Measurements from ENCODE around the gene GPR55. TPM values are rescaled to one million over a fixed set of nuclear protein-coding genes. Genes with fewer than 3 reads are reported as not detected.

Gene GPR55
- total RNA-seq, 1 experiment from 2014 or later, result 0.19 TPM

DNA sequence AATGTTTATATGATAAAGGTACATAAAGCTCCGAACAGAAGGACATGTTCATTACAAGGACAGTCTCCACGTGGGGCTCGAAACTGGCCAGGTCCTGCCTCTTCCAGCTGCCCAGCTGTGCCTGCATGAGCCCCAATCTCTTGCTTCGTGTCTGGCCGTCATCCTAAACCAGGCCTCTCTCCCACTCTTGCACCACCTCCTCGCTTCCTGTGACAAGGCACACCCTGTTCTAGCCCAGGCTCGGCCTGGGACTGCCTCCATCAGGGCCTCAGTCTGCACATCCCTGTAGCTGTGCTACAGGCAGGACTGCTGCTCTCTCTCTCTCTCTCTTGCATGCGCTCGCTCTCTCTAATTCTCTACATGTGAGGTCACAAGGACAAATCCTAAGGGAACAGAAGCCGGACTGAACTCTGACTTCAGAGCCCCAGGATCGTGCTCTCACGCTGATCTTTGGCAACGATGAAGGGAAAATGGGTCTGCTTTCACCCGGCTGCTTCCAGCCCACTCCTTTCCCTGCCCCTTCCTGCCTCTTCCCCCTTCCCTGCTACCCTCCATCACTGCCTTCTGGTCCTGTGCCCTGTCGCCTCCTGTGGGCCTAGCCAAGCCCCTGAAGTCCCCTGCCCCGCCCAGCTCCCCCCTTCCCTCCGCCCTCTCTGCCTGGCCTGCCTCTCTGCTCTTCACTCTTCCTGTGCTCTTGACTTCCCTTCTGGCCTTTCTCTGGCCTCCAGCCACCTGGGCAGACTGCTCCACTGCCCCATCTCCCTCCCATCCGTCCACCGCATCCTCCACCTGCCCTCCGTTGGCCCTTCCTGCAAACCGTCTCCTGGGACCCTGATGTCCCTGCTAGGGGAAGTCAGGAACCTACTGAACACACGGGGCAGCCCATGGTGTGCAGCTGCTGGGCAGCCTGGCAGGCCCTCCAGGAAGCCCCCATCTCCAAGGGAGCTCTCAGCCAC is 7.8 kb upstream of the GPR55 start:
- Histone ChIP-seq H3K36me3 (ENCODE audit: insufficient read depth, low read length, poor library complexity, severe bottlenecking) (no peaks in the 10 kb centered on the region), H3K4me3 (ENCODE audit: low read depth, low read length, poor library complexity, severe bottlenecking) (no peak overlapping the region), H3K9me3 (ENCODE audit: low read depth, low read length, poor library complexity, severe bottlenecking) (peaks cover 5% of the 10 kb centered on the region), H3K27me3 (replicated peaks; ENCODE audit: insufficient read depth, low read depth, low read length, poor library complexity) (no peaks in the 10 kb centered on the region), H3K27ac (ENCODE audit: low read depth, low read length, poor library complexity, severe bottlenecking) (no peak overlapping the region), H3K4me1 (ENCODE audit: insufficient read depth, low read length, poor library complexity, severe bottlenecking) (no peaks in the 10 kb centered on the region)
- TF ChIP-seq, protein P1, sequence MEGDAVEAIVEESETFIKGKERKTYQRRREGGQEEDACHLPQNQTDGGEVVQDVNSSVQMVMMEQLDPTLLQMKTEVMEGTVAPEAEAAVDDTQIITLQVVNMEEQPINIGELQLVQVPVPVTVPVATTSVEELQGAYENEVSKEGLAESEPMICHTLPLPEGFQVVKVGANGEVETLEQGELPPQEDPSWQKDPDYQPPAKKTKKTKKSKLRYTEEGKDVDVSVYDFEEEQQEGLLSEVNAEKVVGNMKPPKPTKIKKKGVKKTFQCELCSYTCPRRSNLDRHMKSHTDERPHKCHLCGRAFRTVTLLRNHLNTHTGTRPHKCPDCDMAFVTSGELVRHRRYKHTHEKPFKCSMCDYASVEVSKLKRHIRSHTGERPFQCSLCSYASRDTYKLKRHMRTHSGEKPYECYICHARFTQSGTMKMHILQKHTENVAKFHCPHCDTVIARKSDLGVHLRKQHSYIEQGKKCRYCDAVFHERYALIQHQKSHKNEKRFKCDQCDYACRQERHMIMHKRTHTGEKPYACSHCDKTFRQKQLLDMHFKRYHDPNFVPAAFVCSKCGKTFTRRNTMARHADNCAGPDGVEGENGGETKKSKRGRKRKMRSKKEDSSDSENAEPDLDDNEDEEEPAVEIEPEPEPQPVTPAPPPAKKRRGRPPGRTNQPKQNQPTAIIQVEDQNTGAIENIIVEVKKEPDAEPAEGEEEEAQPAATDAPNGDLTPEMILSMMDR (conservative IDR thresholded peaks at IDR 0.05; ENCODE audit: low read depth, low read length), result no peak
- TF ChIP-seq EZH2 (IDR thresholded peaks at IDR 0.05; ENCODE audit: borderline replicate concordance, low read depth, low read length, poor library complexity, severe bottlenecking), result no peak
- intact Hi-C loops (cut with micrococcal nuclease; ENCODE audit: unreplicated experiment), result no loop called here
- CTCF ChIA-PET, result no interaction called here
- no TSS peak for BruUV-seq (replicated peaks)
- DNase-seq (ENCODE audit: low spot score), result no peak
- POLR2A ChIA-PET (ENCODE audit: low non-redundant PET), result no interaction called here

DNA sequence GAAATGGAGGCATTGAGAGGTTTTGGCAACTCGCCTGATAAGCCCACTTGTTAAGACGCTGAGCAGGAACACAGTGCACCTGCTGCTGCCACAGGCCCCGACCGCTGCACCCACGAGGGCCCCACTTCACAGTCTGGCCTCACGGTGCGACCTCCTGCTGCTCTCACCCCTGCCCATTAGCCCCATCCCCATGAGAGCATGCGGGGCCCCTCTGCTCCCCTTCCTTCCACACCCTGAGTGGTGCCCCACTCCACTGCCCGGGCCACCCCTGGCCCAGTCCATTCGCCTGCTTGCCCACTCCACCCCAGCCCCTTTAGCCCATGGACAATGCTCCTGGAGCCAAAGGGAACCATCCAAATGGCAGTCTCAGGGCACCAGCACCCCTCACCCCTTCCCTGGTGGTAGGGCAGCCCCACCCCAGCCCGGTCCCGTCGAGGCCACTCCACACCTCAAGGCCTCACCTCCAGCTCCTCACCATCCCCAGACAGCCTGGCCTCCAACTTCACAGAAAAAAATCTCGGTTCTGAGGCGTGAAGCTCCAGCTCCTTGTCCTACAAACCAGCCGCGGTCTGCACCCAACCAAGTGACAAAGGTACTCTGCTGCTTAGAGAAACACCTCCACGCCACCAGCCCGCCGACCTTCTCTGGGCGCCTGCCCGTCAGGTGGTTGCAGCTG is 6.7 kb upstream of the GPR55 start:
- CTCF ChIA-PET, result no interaction called here
- DNase-seq (ENCODE audit: low spot score), result no peak
- no peak overlapping the region for H3K4me3 ChIP-seq (ENCODE audit: low read depth, low read length, poor library complexity, severe bottlenecking)
- no peaks in the 10 kb centered on the region for H3K36me3 ChIP-seq (ENCODE audit: insufficient read depth, low read length, poor library complexity, severe bottlenecking)
- BruUV-seq (replicated peaks), result no TSS peak
- intact Hi-C loops (cut with micrococcal nuclease; ENCODE audit: unreplicated experiment), result no loop called here
- TF ChIP-seq, protein P1 (conservative IDR thresholded peaks at IDR 0.05; ENCODE audit: low read depth, low read length), result no peak
- TF ChIP-seq EZH2 (IDR thresholded peaks at IDR 0.05; ENCODE audit: borderline replicate concordance, low read depth, low read length, poor library complexity, severe bottlenecking), result no peak
- POLR2A ChIA-PET (ENCODE audit: low non-redundant PET), result no interaction called here
- no peaks in the 10 kb centered on the region for H3K4me1 ChIP-seq (ENCODE audit: insufficient read depth, low read length, poor library complexity, severe bottlenecking)
- no peaks in the 10 kb centered on the region for H3K27me3 ChIP-seq (replicated peaks; ENCODE audit: insufficient read depth, low read depth, low read length, poor library complexity)
- H3K9me3 ChIP-seq (ENCODE audit: low read depth, low read length, poor library complexity, severe bottlenecking), result no peaks in the 10 kb centered on the region
- no peak overlapping the region for H3K27ac ChIP-seq (ENCODE audit: low read depth, low read length, poor library complexity, severe bottlenecking)

DNA sequence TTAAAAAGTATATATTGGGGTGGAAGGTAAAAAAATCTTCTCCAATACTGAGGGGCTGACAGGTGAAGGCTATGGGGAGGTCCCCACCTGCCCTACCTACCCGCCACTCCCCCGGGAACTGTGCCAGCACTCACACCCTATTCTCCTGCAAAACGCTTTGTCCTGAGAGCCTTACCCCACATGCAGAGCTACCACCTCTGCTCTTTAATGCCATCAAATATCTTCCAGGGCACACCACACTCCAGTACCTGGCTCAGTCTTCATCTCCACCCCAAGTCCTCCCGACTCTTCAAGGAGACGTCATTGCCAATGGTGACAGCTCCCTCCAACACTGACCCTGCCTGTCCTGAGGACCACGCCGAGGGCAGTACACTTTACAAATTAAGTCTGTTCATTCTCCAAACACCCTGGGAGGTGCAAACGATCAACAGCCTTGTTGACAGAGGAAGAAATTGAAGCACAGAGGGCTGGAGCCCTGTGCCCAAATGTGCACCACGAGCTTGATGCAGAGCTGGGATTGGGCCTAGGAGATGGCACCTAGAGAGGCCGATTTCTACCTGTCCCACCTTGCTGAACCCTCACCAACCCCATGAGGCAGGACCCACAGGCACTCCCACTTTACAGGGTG is 6.0 kb upstream of the GPR55 start:
- no peak for DNase-seq (ENCODE audit: low spot score)
- no TSS peak for BruUV-seq (replicated peaks)
- no peaks in the 10 kb centered on the region for H3K4me1 ChIP-seq (ENCODE audit: insufficient read depth, low read length, poor library complexity, severe bottlenecking)
- H3K27me3 ChIP-seq (replicated peaks; ENCODE audit: insufficient read depth, low read depth, low read length, poor library complexity), result no peaks in the 10 kb centered on the region
- no peak overlapping the region for H3K4me3 ChIP-seq (ENCODE audit: low read depth, low read length, poor library complexity, severe bottlenecking)
- H3K9me3 ChIP-seq (ENCODE audit: low read depth, low read length, poor library complexity, severe bottlenecking), result no peaks in the 10 kb centered on the region
- CTCF ChIA-PET, result no interaction called here
- intact Hi-C loops (cut with micrococcal nuclease; ENCODE audit: unreplicated experiment), result no loop called here
- H3K27ac ChIP-seq (ENCODE audit: low read depth, low read length, poor library complexity, severe bottlenecking), result no peak overlapping the region
- TF ChIP-seq EZH2 (IDR thresholded peaks at IDR 0.05; ENCODE audit: borderline replicate concordance, low read depth, low read length, poor library complexity, severe bottlenecking), result no peak
- TF ChIP-seq, protein P1 (conservative IDR thresholded peaks at IDR 0.05; ENCODE audit: low read depth, low read length), result no peak
- H3K36me3 ChIP-seq (ENCODE audit: insufficient read depth, low read length, poor library complexity, severe bottlenecking), result no peaks in the 10 kb centered on the region
- POLR2A ChIA-PET (ENCODE audit: low non-redundant PET), result no interaction called here

Measured in A673 (cell line).